HEK293T (cell line): ENCODE measurements around the gene CREB3L4.

Source experiments
- FOXM1 ChIP-seq: fragments of 450-650 bp; IDR thresholded peaks from 2 replicates; pipeline ENCODE4 v1.6.1; 2017; ENCODE audit warnings: mild to moderate bottlenecking, borderline replicate concordance
- SP1 ChIP-seq: fragments of 450-650 bp; IDR thresholded peaks from 2 replicates; pipeline ENCODE4 v1.6.1; 2017

- TF ChIP-seq FOXM1 (no peak), SP1 (no peak)
Observed at GRCh38 chr1:153968972-153969371, 1.3 kb downstream of the CREB3L4 start.
